PC-3 (cell line): Measurements from ENCODE around the gene NR1I3.
"Not testable (repeated sequence)": the region's sequence is repeated elsewhere in the genome, so short reads cannot be mapped to it uniquely, and the experiment has no call there.

Source experiments
- CTCF ChIP-seq: fragments of 300-600 bp; sonication (generic); conservative IDR thresholded peaks from 2 replicates; pipeline ENCODE4 v1.5.1; 2017; ENCODE audit warnings: antibody characterized with exemption, low read depth, mild to moderate bottlenecking, low read length
- EZH2 ChIP-seq: fragments of 300-600 bp; sonication (generic); IDR thresholded peaks from one replicate; pipeline ENCODE4 v1.6.1; 2017; ENCODE audit warnings: antibody characterized with exemption, mild to moderate bottlenecking, low read length; ENCODE audit not compliant: unreplicated experiment

GRCh38 chr1:161255955-161256520 is 18.0 kb upstream of the NR1I3 start:
- TF ChIP-seq EZH2, CTCF: not testable (repeated sequence)
